GM21360 (cell line): ENCODE measurements around the gene UNC79.

Experiments
- ATAC-seq: cut with Tn5 transposase; IDR thresholded peaks from one replicate; pipeline ENCODE4 v1.9.1; 2021; ENCODE audit warnings: mild to moderate bottlenecking, moderate library complexity; ENCODE audit not compliant: unreplicated experiment

The UNC79 gene

GRCh38 chr14:93655078-93655750 is 224.5 kb downstream of the UNC79 start:
- no peak for ATAC-seq

GRCh38 chr14:93657875-93658274 is 227.1 kb downstream of the UNC79 start:
- ATAC-seq, result no peak

GRCh38 chr14:93663317-93663716 is 232.6 kb downstream of the UNC79 start:
- no peak for ATAC-seq

- no peak for ATAC-seq
These were observed 234.4 kb downstream of the UNC79 start for GRCh38 chr14:93665169-93665568.

- ATAC-seq, result no peak
These were observed 238.9 kb downstream of the UNC79 start for GRCh38 chr14:93669632-93670031.

GRCh38 chr14:93674343-93674742 is 243.6 kb downstream of the UNC79 start:
- ATAC-seq, result no peak

- no peak for ATAC-seq
These were observed 244.9 kb downstream of the UNC79 start for GRCh38 chr14:93675651-93676050.

- no peak for ATAC-seq
These were observed 245.7 kb downstream of the UNC79 start for GRCh38 chr14:93676416-93676958.

GRCh38 chr14:93682459-93682858 is 251.7 kb downstream of the UNC79 start:
- ATAC-seq, result no peak

- no peak for ATAC-seq
These were observed 252.5 kb downstream of the UNC79 start for GRCh38 chr14:93683226-93683625.

GRCh38 chr14:93685121-93685895 is 254.6 kb downstream of the UNC79 start:
- ATAC-seq, result no peak

GRCh38 chr14:93686268-93686667 is 255.5 kb downstream of the UNC79 start:
- ATAC-seq, result no peak

- no peak for ATAC-seq
These were observed 257.5 kb downstream of the UNC79 start for GRCh38 chr14:93688239-93688666.

- no peak for ATAC-seq
These were observed 258.1 kb downstream of the UNC79 start for GRCh38 chr14:93688820-93689219.

GRCh38 chr14:93690146-93690545 is 259.4 kb downstream of the UNC79 start:
- ATAC-seq, result no peak

- ATAC-seq, result no peak
These were observed 260.5 kb downstream of the UNC79 start for GRCh38 chr14:93691042-93691780.

- no peak for ATAC-seq
These were observed 263.2 kb downstream of the UNC79 start for GRCh38 chr14:93693914-93694313.

- no peak for ATAC-seq
These were observed 270.2 kb downstream of the UNC79 start for GRCh38 chr14:93700928-93701327.

GRCh38 chr14:93701562-93701961 is 270.8 kb downstream of the UNC79 start:
- no peak for ATAC-seq

- ATAC-seq, result no peak
These were observed 272.2 kb downstream of the UNC79 start for GRCh38 chr14:93702946-93703345.

- ATAC-seq, result no peak
These were observed 273.2 kb downstream of the UNC79 start for GRCh38 chr14:93703941-93704340.
